CD14-positive monocyte (primary cell): ENCODE data around the gene SIPA1L3. TPM values are rescaled to one million over a fixed set of nuclear protein-coding genes. Genes with fewer than 3 reads are reported as not detected.

ENCODE experiments used
- DNase-seq, 3 donors: peaks; one replicate each; pipeline ENCODE4 v3.0.0-alpha.2; 2011 to 2022
- H2AFZ ChIP-seq: 2 replicates; pipeline ENCODE4 v1.6.0; 2012; ENCODE audit warnings: mild to moderate bottlenecking, low read depth, low read length, inconsistent platforms; ENCODE audit not compliant: insufficient read depth, poor library complexity, severe bottlenecking
- H3K27ac ChIP-seq, 2 donors: 1 replicate in 1 of 2; 2 replicates in 1 of 2; pipeline ENCODE4 v1.5.1; 2012 to 2013; ENCODE audit warnings: low read length in 2 of 2, control low read depth in 1 of 2, inconsistent platforms in 1 of 2, low read depth in 1 of 2, mild to moderate bottlenecking in 1 of 2
- H3K27me3 ChIP-seq, 2 donors: one replicate each; pipeline versions ENCODE4 v1.6.0 to v1.6.1; 2011 to 2013; ENCODE audit warnings: low read length in 2 of 2; ENCODE audit not compliant: control insufficient read depth in 2 of 2, insufficient read depth in 2 of 2
- H3K36me3 ChIP-seq, 2 donors: replicated peaks in 1 of 2; 1 replicate in 1 of 2; 2 replicates in 1 of 2; pipeline versions ENCODE4 v1.5.1 to v1.6.1; 2012 to 2013; ENCODE audit warnings: low read length in 2 of 2, control low read depth in 1 of 2, inconsistent platforms in 1 of 2, mild to moderate bottlenecking in 1 of 2; ENCODE audit not compliant: insufficient read depth in 2 of 2, control insufficient read depth in 1 of 2
- H3K4me1 ChIP-seq, 2 donors: 1 replicate in 1 of 2; 2 replicates in 1 of 2; pipeline versions ENCODE4 v1.5.1 to v1.6.1; 2012 to 2013; ENCODE audit warnings: low read length in 2 of 2, control low read depth in 1 of 2, inconsistent platforms in 1 of 2, mild to moderate bottlenecking in 1 of 2, moderate library complexity in 1 of 2; ENCODE audit not compliant: insufficient read depth in 2 of 2, control insufficient read depth in 1 of 2
- H3K4me2 ChIP-seq: replicated peaks from 2 replicates; pipeline ENCODE3; 2012; ENCODE audit warnings: low read length, moderate library complexity, mild to moderate bottlenecking; ENCODE audit not compliant: poor library complexity, severe bottlenecking; ENCODE audit errors: extremely low read depth
- H3K4me3 ChIP-seq, 3 experiments: fragments of 200-600 bp in 1 of 3; sonication (generic) in 1 of 3; replicated peaks in 1 of 3; 1 replicate in 2 of 3; 2 replicates in 1 of 3; pipeline ENCODE4 v1.5.1; 2011 to 2013; ENCODE audit warnings: low read length in 3 of 3, mild to moderate bottlenecking in 3 of 3, control low read depth in 2 of 3, low read depth in 2 of 3, inconsistent platforms in 1 of 3, moderate library complexity in 1 of 3
- H3K79me2 ChIP-seq: 2 replicates; pipeline ENCODE4 v1.6.0; 2012; ENCODE audit warnings: mild to moderate bottlenecking, control low read depth, inconsistent platforms, low read length, moderate library complexity; ENCODE audit not compliant: insufficient read depth
- H3K9ac ChIP-seq: 2 replicates; pipeline ENCODE4 v1.6.0; 2017; ENCODE audit warnings: low read length, mild to moderate bottlenecking; ENCODE audit not compliant: insufficient read depth, poor library complexity, severe bottlenecking
- H3K9me3 ChIP-seq, 2 donors: replicated peaks in 1 of 2; 1 replicate in 1 of 2; 2 replicates in 1 of 2; pipeline versions ENCODE4 v1.5.1 to v1.6.1; 2012 to 2013; ENCODE audit warnings: low read length in 2 of 2, control low read depth in 1 of 2; ENCODE audit not compliant: control insufficient read depth in 1 of 2, insufficient read depth in 1 of 2
- H4K20me1 ChIP-seq: 2 replicates; pipeline ENCODE4 v1.6.0; 2012; ENCODE audit warnings: mild to moderate bottlenecking, low read length, control low read depth, moderate library complexity; ENCODE audit not compliant: insufficient read depth
- H3K27ac Mint-ChIP-seq, 7 donors: one replicate each; pipeline ENCODE4 v1.8.0; 2020; ENCODE audit warnings: mild to moderate bottlenecking in 7 of 7, mixed read lengths in 7 of 7, moderate library complexity in 6 of 7, inconsistent platforms in 2 of 7
- H3K27me3 Mint-ChIP-seq, 3 donors: one replicate each; pipeline ENCODE4 v1.8.0; 2021 to 2022; ENCODE audit warnings: low read depth in 3 of 3, mild to moderate bottlenecking in 3 of 3, mixed read lengths in 3 of 3, moderate library complexity in 3 of 3, inconsistent platforms in 1 of 3
- H3K36me3 Mint-ChIP-seq, 2 donors: one replicate each; pipeline ENCODE4 v1.8.0; 2020; ENCODE audit warnings: mixed read lengths in 2 of 2, inconsistent platforms in 1 of 2, mild to moderate bottlenecking in 1 of 2
- H3K4me1 Mint-ChIP-seq: one replicate; pipeline ENCODE4 v1.8.0; 2020; ENCODE audit warnings: mild to moderate bottlenecking, mixed read lengths
- H3K4me3 Mint-ChIP-seq, 2 donors: one replicate each; pipeline ENCODE4 v1.8.0; 2020; ENCODE audit warnings: mild to moderate bottlenecking in 2 of 2, mixed read lengths in 2 of 2, moderate library complexity in 1 of 2
- H3K9me3 Mint-ChIP-seq, 7 donors: one replicate each; pipeline ENCODE4 v1.8.0; 2020 to 2022; ENCODE audit warnings: mixed read lengths in 7 of 7, mild to moderate bottlenecking in 6 of 7, moderate library complexity in 6 of 7, inconsistent platforms in 2 of 7
- CTCF ChIP-seq: fragments of 200-600 bp; IDR thresholded peaks from one replicate; pipeline ENCODE4 v1.8.0; 2022; ENCODE audit warnings: antibody characterized with exemption, mild to moderate bottlenecking
- WGBS: methylation state at CpG from one replicate; pipeline ENCODE4 v1.1.5; 2013; ENCODE audit warnings: missing lambda C conversion rate; ENCODE audit not compliant: insufficient coverage; 5-methylcytosine and 5-hydroxymethylcytosine counted together
- intact Hi-C, 2 donors: fragments of 100-400 bp; cut with micrococcal nuclease; formaldehyde crosslinking; loops; one replicate each; pipeline versions ENCODE4 v1.15.0 to v1.15.1; 2023
- polyA plus RNA-seq, 3 donors: library from polyadenylated mRNA; depleted of rRNA in 1 of 3; unstranded in 2 of 3; stranded (reverse) in 1 of 3; fragments of 300-500 nt in 2 of 3; fragments of >200 nt in 1 of 3; fragmentation: Illumina TruSeq in 2 of 3; gene quantifications; 1 replicate in 2 of 3; 2 replicates in 1 of 3; pipeline ENCODE4 v1.2.3, GENCODE V29; 2012 to 2021

Gene SIPA1L3
- polyA plus RNA-seq, 3 donors: 0.55 to 4.5 (median 0.99) TPM

- H3K4me1 Mint-ChIP-seq: peaks cover 25% of the 10 kb centered on the region
- no peak overlapping the region for H3K4me3 Mint-ChIP-seq
- Histone ChIP-seq H3K27me3 (no peaks in the 10 kb centered on the region), H3K9ac (no peak overlapping the region), H2AFZ (no peak overlapping the region), H3K4me2 (no peak overlapping the region), H3K36me3 (no peaks in the 10 kb centered on the region), H4K20me1 (peaks cover 4% of the 10 kb centered on the region), H3K9me3 (no peaks in the 10 kb centered on the region), H3K4me3 (no peak overlapping the region), H3K79me2 (peaks cover 4% of the 10 kb centered on the region), H3K27ac (no peak overlapping the region), H3K4me1 (peaks cover 17 to 26% of the 10 kb centered on the region in 2 donors)
- DNase-seq: no peak
- H3K27me3 Mint-ChIP-seq: no peaks in the 10 kb centered on the region
- no CpG with 5 or more reads among the region's 4 CpGs for WGBS
- peak overlapping the region in 2 of 7 donors; percentile 35 to 79 for H3K27ac Mint-ChIP-seq
- no peak for TF ChIP-seq CTCF
- intact Hi-C loops: no loop called here
- no peaks in the 10 kb centered on the region for H3K36me3 Mint-ChIP-seq
- peaks cover 0 to 4% (median 0%) of the 10 kb centered on the region in 7 donors for H3K9me3 Mint-ChIP-seq
These were observed 44.8 kb downstream of the SIPA1L3 start for GRCh38 chr19:37951816-37952210.

- Mint-ChIP-seq H3K36me3 (no peaks in the 10 kb centered on the region), H3K4me1 (peaks cover 25% of the 10 kb centered on the region), H3K27ac (no peak overlapping the region), H3K9me3 (peaks cover 0 to 4% (median 0%) of the 10 kb centered on the region in 7 donors), H3K4me3 (no peak overlapping the region), H3K27me3 (no peaks in the 10 kb centered on the region)
- DNase-seq: no peak
- H3K4me1 ChIP-seq: peaks cover 17 to 26% of the 10 kb centered on the region in 2 donors
- H3K9ac ChIP-seq: no peak overlapping the region
- no peak overlapping the region for H3K4me3 ChIP-seq
- H3K79me2 ChIP-seq: peaks cover 4% of the 10 kb centered on the region
- no peak overlapping the region for H2AFZ ChIP-seq
- TF ChIP-seq CTCF: no peak
- intact Hi-C loops: no loop called here
- no peak overlapping the region for H3K27ac ChIP-seq
- H3K36me3 ChIP-seq: no peaks in the 10 kb centered on the region
- no peak overlapping the region for H3K4me2 ChIP-seq
- no peaks in the 10 kb centered on the region for H3K9me3 ChIP-seq
- H3K27me3 ChIP-seq: no peaks in the 10 kb centered on the region
- peaks cover 4% of the 10 kb centered on the region for H4K20me1 ChIP-seq
- 87% methylated on average over 7 of the region's 11 CpGs for WGBS
These were observed 46.3 kb downstream of the SIPA1L3 start for GRCh38 chr19:37953171-37953917.
